ENCODE measurements around the gene MEX3C.

Gene MEX3C

DNA sequence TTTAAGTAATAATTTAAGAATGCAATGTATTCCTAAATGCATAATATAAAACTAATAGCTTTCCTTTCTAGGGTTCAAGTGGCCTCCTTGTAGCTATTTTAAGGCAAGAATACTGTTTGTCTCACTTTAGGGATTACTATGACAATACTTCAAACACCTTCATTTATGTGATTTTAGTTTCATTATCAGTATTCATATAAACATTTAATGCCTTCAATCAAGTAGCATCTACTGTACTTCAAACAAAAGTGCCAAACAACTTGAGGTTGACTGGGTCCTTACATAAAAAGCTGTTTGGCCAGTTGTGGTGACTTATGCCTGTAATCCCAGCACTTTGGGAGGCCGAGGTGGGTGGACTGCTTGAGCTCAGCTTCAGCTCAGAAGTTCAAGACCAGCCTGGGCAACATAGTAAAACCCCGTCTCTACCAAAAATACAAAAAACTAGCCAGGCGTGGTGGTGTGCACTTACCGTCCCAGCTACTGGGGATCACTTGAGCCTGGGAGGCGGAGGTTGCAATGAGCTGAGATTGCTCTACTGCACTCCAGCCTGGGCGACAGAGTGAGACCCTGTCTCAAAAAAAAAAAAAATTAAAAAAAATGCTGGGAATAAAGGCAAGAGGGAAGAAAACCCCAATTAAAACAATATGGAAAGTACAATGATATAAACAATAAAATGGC lies 9.3 kb downstream of the MEX3C start:
- Histone ChIP-seq H3K9me2 (replicated peaks; ENCODE audit: low read depth, low read length) (no peaks in the 10 kb centered on the region), H3F3A (ENCODE audit: low read depth) (no peaks in the 10 kb centered on the region), H4K20me1 (ENCODE audit: insufficient read depth, low read length, poor library complexity, severe bottlenecking) (peaks cover 97% of the 10 kb centered on the region), H3K79me2 (ENCODE audit: insufficient read depth, low read length) (peaks cover 97% of the 10 kb centered on the region), H3K4me3 (ENCODE audit: low read length, poor library complexity, severe bottlenecking) (peak overlapping the region; percentile 68), H3K36me3 (ENCODE audit: insufficient read depth, low read length) (peaks cover 38% of the 10 kb centered on the region), H3K4me1 (ENCODE audit: insufficient read depth, low read length, poor library complexity, severe bottlenecking) (peaks cover 66% of the 10 kb centered on the region), H3K9ac (ENCODE audit: low read depth, low read length, poor library complexity, severe bottlenecking) (no peak overlapping the region), H3K27me3 (ENCODE audit: insufficient read depth, low read length, poor library complexity, severe bottlenecking) (no peaks in the 10 kb centered on the region), H3K4me2 (ENCODE audit: low read depth, low read length, poor library complexity, severe bottlenecking) (peak overlapping the region; percentile 98), H2AFZ (ENCODE audit: low read length) (no peak overlapping the region), H3K9me3 (ENCODE audit: insufficient read depth, low read depth, low read length) (no peaks in the 10 kb centered on the region)
- TF ChIP-seq EZH2phosphoT487 (IDR thresholded peaks at IDR 0.05; ENCODE audit: borderline replicate concordance), result no peak
- TF ChIP-seq, protein P1, sequence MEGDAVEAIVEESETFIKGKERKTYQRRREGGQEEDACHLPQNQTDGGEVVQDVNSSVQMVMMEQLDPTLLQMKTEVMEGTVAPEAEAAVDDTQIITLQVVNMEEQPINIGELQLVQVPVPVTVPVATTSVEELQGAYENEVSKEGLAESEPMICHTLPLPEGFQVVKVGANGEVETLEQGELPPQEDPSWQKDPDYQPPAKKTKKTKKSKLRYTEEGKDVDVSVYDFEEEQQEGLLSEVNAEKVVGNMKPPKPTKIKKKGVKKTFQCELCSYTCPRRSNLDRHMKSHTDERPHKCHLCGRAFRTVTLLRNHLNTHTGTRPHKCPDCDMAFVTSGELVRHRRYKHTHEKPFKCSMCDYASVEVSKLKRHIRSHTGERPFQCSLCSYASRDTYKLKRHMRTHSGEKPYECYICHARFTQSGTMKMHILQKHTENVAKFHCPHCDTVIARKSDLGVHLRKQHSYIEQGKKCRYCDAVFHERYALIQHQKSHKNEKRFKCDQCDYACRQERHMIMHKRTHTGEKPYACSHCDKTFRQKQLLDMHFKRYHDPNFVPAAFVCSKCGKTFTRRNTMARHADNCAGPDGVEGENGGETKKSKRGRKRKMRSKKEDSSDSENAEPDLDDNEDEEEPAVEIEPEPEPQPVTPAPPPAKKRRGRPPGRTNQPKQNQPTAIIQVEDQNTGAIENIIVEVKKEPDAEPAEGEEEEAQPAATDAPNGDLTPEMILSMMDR (conservative IDR thresholded peaks at IDR 0.05; ENCODE audit: low read length), result no peak

DNA sequence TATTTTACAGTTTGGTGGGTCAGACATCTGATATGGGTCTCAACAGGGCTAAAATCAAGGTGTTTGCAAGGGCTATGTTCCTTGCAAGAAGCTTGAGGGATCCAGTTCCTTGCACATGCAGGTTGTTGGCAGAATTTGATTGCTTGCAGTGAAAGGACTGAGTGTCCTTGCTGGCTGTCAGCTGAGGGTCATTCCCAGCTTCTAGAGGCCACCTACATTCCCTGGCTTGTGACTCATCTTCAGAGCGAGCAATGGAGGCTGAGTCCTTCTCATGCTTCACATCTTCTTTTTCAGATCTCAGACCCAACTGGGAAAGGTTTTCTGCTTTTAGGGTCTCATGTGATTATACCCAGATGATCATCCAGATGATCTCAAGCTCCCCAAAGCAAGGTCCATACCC lies 12.4 kb downstream of the MEX3C start:
- Histone ChIP-seq H3K27me3 (ENCODE audit: insufficient read depth, low read length, poor library complexity, severe bottlenecking) (no peaks in the 10 kb centered on the region), H3K9me3 (ENCODE audit: insufficient read depth, low read depth, low read length) (no peaks in the 10 kb centered on the region), H3K79me2 (ENCODE audit: insufficient read depth, low read length) (peaks cover 100% of the 10 kb centered on the region), H4K20me1 (ENCODE audit: insufficient read depth, low read length, poor library complexity, severe bottlenecking) (peaks cover 100% of the 10 kb centered on the region), H3K4me1 (ENCODE audit: insufficient read depth, low read length, poor library complexity, severe bottlenecking) (peaks cover 54% of the 10 kb centered on the region), H3K4me2 (ENCODE audit: low read depth, low read length, poor library complexity, severe bottlenecking) (no peak overlapping the region), H3F3A (ENCODE audit: low read depth) (no peaks in the 10 kb centered on the region), H3K9me2 (replicated peaks; ENCODE audit: low read depth, low read length) (no peaks in the 10 kb centered on the region), H3K36me3 (ENCODE audit: insufficient read depth, low read length) (peaks cover 39% of the 10 kb centered on the region), H3K9ac (ENCODE audit: low read depth, low read length, poor library complexity, severe bottlenecking) (no peak overlapping the region), H3K4me3 (ENCODE audit: low read length, poor library complexity, severe bottlenecking) (no peak overlapping the region), H2AFZ (ENCODE audit: low read length) (no peak overlapping the region)
- TF ChIP-seq EZH2phosphoT487 (IDR thresholded peaks at IDR 0.05; ENCODE audit: borderline replicate concordance), result no peak
- TF ChIP-seq, protein P1 (conservative IDR thresholded peaks at IDR 0.05; ENCODE audit: low read length), result no peak

DNA sequence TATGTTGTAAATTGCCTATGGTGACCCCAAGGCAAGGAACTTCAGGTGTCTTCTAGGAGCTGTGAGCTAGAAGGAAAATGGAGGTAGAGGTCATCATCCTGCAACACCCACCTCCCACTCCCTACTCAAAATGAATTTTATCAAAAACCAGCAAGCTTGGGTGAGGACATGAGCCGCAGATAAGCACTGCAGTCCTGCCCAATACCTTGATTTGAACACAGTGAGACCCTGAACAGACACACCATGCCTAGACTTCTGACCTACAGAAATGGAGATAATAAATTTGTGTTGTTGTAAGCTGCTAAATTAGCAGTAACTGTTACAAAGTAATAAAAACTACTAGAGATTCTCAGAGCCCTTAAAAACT lies 13.4 kb downstream of the MEX3C start:
- Histone ChIP-seq H3K9me2 (replicated peaks; ENCODE audit: low read depth, low read length) (no peaks in the 10 kb centered on the region), H3K9ac (ENCODE audit: low read depth, low read length, poor library complexity, severe bottlenecking) (no peak overlapping the region), H3K36me3 (ENCODE audit: insufficient read depth, low read length) (peaks cover 38% of the 10 kb centered on the region), H3K9me3 (ENCODE audit: insufficient read depth, low read depth, low read length) (no peaks in the 10 kb centered on the region), H3K4me1 (ENCODE audit: insufficient read depth, low read length, poor library complexity, severe bottlenecking) (peaks cover 47% of the 10 kb centered on the region), H3F3A (ENCODE audit: low read depth) (no peaks in the 10 kb centered on the region), H2AFZ (ENCODE audit: low read length) (no peak overlapping the region), H4K20me1 (ENCODE audit: insufficient read depth, low read length, poor library complexity, severe bottlenecking) (peaks cover 100% of the 10 kb centered on the region), H3K4me3 (ENCODE audit: low read length, poor library complexity, severe bottlenecking) (no peak overlapping the region), H3K27me3 (ENCODE audit: insufficient read depth, low read length, poor library complexity, severe bottlenecking) (no peaks in the 10 kb centered on the region), H3K4me2 (ENCODE audit: low read depth, low read length, poor library complexity, severe bottlenecking) (peak overlapping the region; percentile 30), H3K79me2 (ENCODE audit: insufficient read depth, low read length) (peaks cover 100% of the 10 kb centered on the region)
- TF ChIP-seq, protein P1 (conservative IDR thresholded peaks at IDR 0.05; ENCODE audit: low read length), result no peak
- TF ChIP-seq EZH2phosphoT487 (IDR thresholded peaks at IDR 0.05; ENCODE audit: borderline replicate concordance), result no peak
